WTC11 (cell line): Measurements from ENCODE around the gene FHAD1. TPM values are rescaled to one million over a fixed set of nuclear protein-coding genes. Genes with fewer than 3 reads are reported as not detected.

Source experiments
- ATAC-seq: fragments of 200-7000 bp; cut with Tn5 transposase; 2 replicates; pipeline ENCODE4 v1.10.0; 2021; ENCODE audit warnings: mild to moderate bottlenecking, moderate library complexity
- CTCF ChIA-PET: fragments of 300-600 bp; sonication (Branson Sonifier 250); formaldehyde crosslinking; loops from one replicate; lab custom pipeline; 2021; ENCODE audit warnings: antibody characterized with exemption; lab: Charles Lee
- POLR2A ChIA-PET: fragments of 350-600 bp; sonication (Branson Sonifier 250); formaldehyde crosslinking; loops from one replicate; lab custom pipeline; 2021; ENCODE audit warnings: antibody characterized with exemption; lab: Charles Lee
- DNase-seq: peaks from one replicate; pipeline ENCODE4 v3.0.0; 2021; ENCODE audit warnings: low spot score
- H3K27ac Mint-ChIP-seq: 2 replicates; pipeline ENCODE4 v1.8.0; 2021; ENCODE audit warnings: mixed read lengths
- H3K27me3 Mint-ChIP-seq: 2 replicates; pipeline ENCODE4 v1.8.0; 2021; ENCODE audit warnings: low read depth, mild to moderate bottlenecking, moderate library complexity, mixed read lengths
- H3K36me3 Mint-ChIP-seq: 2 replicates; pipeline ENCODE4 v1.8.0; 2021; ENCODE audit warnings: mixed read lengths
- H3K4me1 Mint-ChIP-seq: 2 replicates; pipeline ENCODE4 v1.8.0; 2022; ENCODE audit warnings: mixed read lengths
- H3K4me3 Mint-ChIP-seq: 2 replicates; pipeline ENCODE4 v1.8.0; 2021; ENCODE audit warnings: mild to moderate bottlenecking, moderate library complexity, mixed read lengths
- H3K9me3 Mint-ChIP-seq: 2 replicates; pipeline ENCODE4 v1.8.0; 2021; ENCODE audit warnings: mixed read lengths
- CTCF ChIP-seq: fragments of 200-600 bp; IDR thresholded peaks from 2 replicates; pipeline ENCODE4 v1.8.0; 2022; ENCODE audit warnings: antibody characterized with exemption
- ESRRA ChIP-seq: sonication (generic); formaldehyde crosslinking; IDR thresholded peaks from 2 replicates; pipeline ENCODE4 v1.8.1; 2022; ENCODE audit warnings: mild to moderate bottlenecking, missing genetic modification reagents, borderline replicate concordance
- ETV6 ChIP-seq: sonication (generic); formaldehyde crosslinking; IDR thresholded peaks from 2 replicates; pipeline ENCODE4 v1.8.1; 2022; ENCODE audit warnings: mild to moderate bottlenecking, missing genetic modification reagents
- FOXJ3 ChIP-seq: sonication (generic); formaldehyde crosslinking; IDR thresholded peaks from 2 replicates; pipeline ENCODE4 v1.9.0; 2021; ENCODE audit warnings: missing genetic modification reagents, mild to moderate bottlenecking, borderline replicate concordance
- GABPB1 ChIP-seq: sonication (generic); formaldehyde crosslinking; IDR thresholded peaks from 2 replicates; pipeline ENCODE4 v1.8.1; 2023; ENCODE audit warnings: mild to moderate bottlenecking, missing genetic modification reagents
- IRF1 ChIP-seq: sonication (generic); formaldehyde crosslinking; IDR thresholded peaks from 2 replicates; pipeline ENCODE4 v1.8.0; 2023; ENCODE audit warnings: missing genetic modification reagents
- MLX ChIP-seq: sonication (generic); formaldehyde crosslinking; IDR thresholded peaks from 2 replicates; pipeline ENCODE4 v1.8.1; 2023; ENCODE audit warnings: mild to moderate bottlenecking, missing genetic modification reagents, moderate library complexity
- PRDM15 ChIP-seq: sonication (generic); formaldehyde crosslinking; IDR thresholded peaks from 2 replicates; pipeline ENCODE4 v1.8.0; 2022; ENCODE audit warnings: missing genetic modification reagents
- SMAD3 ChIP-seq: sonication (generic); formaldehyde crosslinking; IDR thresholded peaks from 2 replicates; pipeline ENCODE4 v1.8.0; 2022; ENCODE audit warnings: missing genetic modification reagents, mild to moderate bottlenecking, borderline replicate concordance
- STAT6 ChIP-seq: sonication (generic); formaldehyde crosslinking; conservative IDR thresholded peaks from 2 replicates; pipeline ENCODE4 v1.8.1; 2023; ENCODE audit warnings: mild to moderate bottlenecking, low read depth, missing genetic modification reagents, moderate library complexity
- TCF7 ChIP-seq: sonication (generic); formaldehyde crosslinking; IDR thresholded peaks from 2 replicates; pipeline ENCODE4 v1.8.0; 2022; ENCODE audit warnings: mild to moderate bottlenecking, low read depth, missing genetic modification reagents, moderate library complexity
- ZBTB21 ChIP-seq: sonication (generic); formaldehyde crosslinking; IDR thresholded peaks from 2 replicates; pipeline ENCODE4 v1.8.1; 2023; ENCODE audit warnings: mild to moderate bottlenecking, missing genetic modification reagents, borderline replicate concordance
- ZNF138 ChIP-seq: sonication (generic); formaldehyde crosslinking; conservative IDR thresholded peaks from 2 replicates; pipeline ENCODE4 v1.8.1; 2022; ENCODE audit warnings: mild to moderate bottlenecking, moderate library complexity, missing genetic modification reagents
- ZNF281 ChIP-seq: sonication (generic); formaldehyde crosslinking; IDR thresholded peaks from 2 replicates; pipeline ENCODE4 v1.8.0; 2023; ENCODE audit warnings: mild to moderate bottlenecking, missing genetic modification reagents
- ZNF317 ChIP-seq: sonication (generic); formaldehyde crosslinking; IDR thresholded peaks from 2 replicates; pipeline ENCODE4 v1.8.1; 2023; ENCODE audit warnings: low read depth, mild to moderate bottlenecking, moderate library complexity, missing genetic modification reagents, borderline replicate concordance
- ZNF416 ChIP-seq: fragments of 250-450 bp; sonication (Bioruptor Pico); IDR thresholded peaks from 2 replicates; pipeline ENCODE4 v1.9.0; 2021; ENCODE audit warnings: mild to moderate bottlenecking, inconsistent platforms
- total RNA-seq: library from RNA; stranded (reverse); gene quantifications from 3 replicates; pipeline ENCODE4 v1.2.3, GENCODE V29; 2021

Gene FHAD1
- total RNA-seq, 1 experiment from 2014 or later = 3.0 TPM

- Mint-ChIP-seq H3K27me3 (no peaks in the 10 kb centered on the region), H3K4me3 (no peak overlapping the region), H3K36me3 (peaks cover 31% of the 10 kb centered on the region), H3K27ac (0 out of 2 replicates have a peak overlapping the region, but pooled peaks have one; percentile 38), H3K9me3 (peaks cover 21% of the 10 kb centered on the region), H3K4me1 (peaks cover 35% of the 10 kb centered on the region)
- DNase-seq (no peak), ATAC-seq (no peak)
- no peak for TF ChIP-seq STAT6 (CRISPR knock-in tag)
- TF ChIP-seq ZNF138 = no peak
- TF ChIP-seq GABPB1 (CRISPR knock-in tag) = no peak
- TF ChIP-seq CTCF = no peak
- TF ChIP-seq ZNF416 (CRISPR knock-in tag) = no peak
- TF ChIP-seq SMAD3 (CRISPR knock-in tag) = no peak
- no peak for TF ChIP-seq TCF7 (CRISPR knock-in tag)
- TF ChIP-seq ZBTB21 (CRISPR knock-in tag) = no peak
- TF ChIP-seq ZNF281 (CRISPR knock-in tag) = no peak
- no peak for TF ChIP-seq ESRRA (CRISPR knock-in tag)
- no peak for TF ChIP-seq ZNF317
- no peak for TF ChIP-seq PRDM15 (CRISPR knock-in tag)
- no peak for TF ChIP-seq FOXJ3 (CRISPR knock-in tag)
- TF ChIP-seq MLX (CRISPR knock-in tag) = no peak
- no peak for TF ChIP-seq ETV6 (CRISPR knock-in tag)
- no peak for TF ChIP-seq IRF1 (CRISPR knock-in tag)
- CTCF ChIA-PET = interaction anchor here (0.6 kb wide), 1 partner anchor 14 kb away, joined by 3 read pairs; no protein-coding TSS in a partner anchor
- POLR2A ChIA-PET = no interaction called here
Measured at GRCh38 chr1:15214527-15214926, 32.5 kb upstream of the FHAD1 start.
